ENCODE measurements around the gene MRPL12.
"Not testable (repeated sequence)": the region's sequence is repeated elsewhere in the genome, so short reads cannot be mapped to it uniquely, and the experiment has no call there.

MRPL12 gene

DNA sequence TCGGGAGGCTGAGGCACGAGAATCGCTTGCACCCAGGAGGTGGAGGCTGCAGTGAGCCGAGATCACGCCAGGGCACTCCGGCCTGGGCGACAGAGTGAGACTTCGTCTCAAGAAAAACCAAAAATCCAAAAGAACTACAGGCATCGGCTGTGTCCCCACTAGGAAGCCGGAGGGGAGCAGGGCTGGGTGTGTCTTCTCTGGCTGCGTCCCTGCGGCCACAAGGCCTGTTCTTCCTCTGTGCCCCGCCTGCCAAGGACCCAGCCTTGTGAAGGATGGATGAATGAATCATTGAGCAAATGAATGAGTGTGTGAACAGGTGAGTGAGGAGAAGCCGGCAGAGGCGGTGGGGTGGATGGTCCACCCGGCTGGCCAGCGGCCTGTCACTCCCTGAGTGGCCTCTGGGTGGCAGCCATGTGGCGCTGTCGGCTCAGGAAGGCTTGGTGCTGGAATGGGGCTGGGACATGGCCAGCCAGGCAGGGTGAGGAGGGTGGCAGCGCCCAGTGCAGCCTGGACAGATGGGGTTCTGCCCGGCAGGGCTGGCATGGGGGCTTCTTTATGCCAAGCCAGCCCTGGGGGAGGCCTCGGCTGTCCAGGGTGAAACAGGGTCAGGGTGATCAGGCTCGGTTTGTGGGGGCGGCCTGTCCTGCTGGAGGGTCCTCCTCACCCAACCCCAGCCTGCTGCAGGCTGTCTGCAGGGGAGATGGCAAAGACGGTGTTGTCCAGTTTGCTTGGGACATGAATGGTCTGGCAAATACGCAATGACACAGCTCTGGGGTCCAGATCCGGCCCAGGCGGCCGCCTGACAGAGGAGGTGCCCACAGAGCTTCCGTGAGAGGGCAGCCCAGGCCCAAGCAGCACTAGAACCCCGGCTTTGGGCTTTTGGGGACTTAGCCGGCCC is 30.6 kb downstream of the MRPL12 start:
- Mint-ChIP-seq H3K27ac (no peak overlapping the region), H3K36me3 (no peaks in the 10 kb centered on the region), H3K27me3 (peaks cover 9% of the 10 kb centered on the region), H3K4me1 (ENCODE audit: low read depth) (peaks cover 6% of the 10 kb centered on the region), H3K9me3 (ENCODE audit: low read depth) (no peaks in the 10 kb centered on the region), H3K4me3 (no peak overlapping the region)

DNA sequence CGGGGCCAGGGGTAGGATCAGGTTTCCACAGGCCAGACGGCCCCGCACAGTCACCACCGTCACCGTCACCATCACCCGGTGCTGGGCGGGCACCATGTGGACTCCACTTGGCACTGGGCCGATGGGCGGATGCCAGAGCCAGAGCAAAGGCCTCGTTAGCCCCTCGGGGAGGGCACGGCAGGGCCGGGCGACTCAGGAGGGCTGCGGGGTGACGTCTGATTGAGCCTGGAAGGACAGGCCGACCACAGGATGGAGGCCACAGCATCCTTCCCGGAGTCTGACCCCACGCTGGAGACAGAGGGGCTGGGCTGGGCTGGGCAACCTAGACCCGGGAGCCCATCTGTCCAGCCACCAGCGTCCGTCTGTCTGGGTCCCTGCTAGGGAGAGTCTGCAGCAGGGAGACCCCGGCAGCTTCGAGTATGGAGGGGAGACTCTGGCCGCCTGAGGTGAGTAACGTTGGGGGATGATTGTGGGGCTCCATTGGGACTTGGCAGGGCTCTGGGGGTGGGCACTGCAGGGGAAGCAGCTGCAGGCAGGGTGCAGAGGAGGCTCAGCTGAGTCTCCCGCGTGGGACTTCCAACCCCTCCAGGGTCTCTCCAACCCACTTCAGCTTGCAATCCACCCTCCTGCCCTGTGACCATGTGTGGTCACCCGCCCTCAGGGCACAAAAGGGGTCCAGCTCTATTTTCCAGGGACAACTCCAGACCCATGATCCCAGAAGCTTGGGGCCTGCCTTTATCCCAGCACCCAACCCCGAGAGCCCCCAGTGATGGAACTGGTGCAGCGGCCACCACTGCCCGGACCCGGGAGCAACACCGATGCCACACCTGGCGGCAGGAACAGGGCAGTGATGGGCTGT is 31.5 kb downstream of the MRPL12 start:
- H3K4me1 Mint-ChIP-seq (ENCODE audit: low read depth), result peaks cover 6% of the 10 kb centered on the region
- no peak overlapping the region for H3K27ac Mint-ChIP-seq
- H3K9me3 Mint-ChIP-seq (ENCODE audit: low read depth), result no peaks in the 10 kb centered on the region
- no peaks in the 10 kb centered on the region for H3K36me3 Mint-ChIP-seq
- H3K27me3 Mint-ChIP-seq, result peaks cover 9% of the 10 kb centered on the region
- H3K4me3 Mint-ChIP-seq, result no peak overlapping the region

DNA sequence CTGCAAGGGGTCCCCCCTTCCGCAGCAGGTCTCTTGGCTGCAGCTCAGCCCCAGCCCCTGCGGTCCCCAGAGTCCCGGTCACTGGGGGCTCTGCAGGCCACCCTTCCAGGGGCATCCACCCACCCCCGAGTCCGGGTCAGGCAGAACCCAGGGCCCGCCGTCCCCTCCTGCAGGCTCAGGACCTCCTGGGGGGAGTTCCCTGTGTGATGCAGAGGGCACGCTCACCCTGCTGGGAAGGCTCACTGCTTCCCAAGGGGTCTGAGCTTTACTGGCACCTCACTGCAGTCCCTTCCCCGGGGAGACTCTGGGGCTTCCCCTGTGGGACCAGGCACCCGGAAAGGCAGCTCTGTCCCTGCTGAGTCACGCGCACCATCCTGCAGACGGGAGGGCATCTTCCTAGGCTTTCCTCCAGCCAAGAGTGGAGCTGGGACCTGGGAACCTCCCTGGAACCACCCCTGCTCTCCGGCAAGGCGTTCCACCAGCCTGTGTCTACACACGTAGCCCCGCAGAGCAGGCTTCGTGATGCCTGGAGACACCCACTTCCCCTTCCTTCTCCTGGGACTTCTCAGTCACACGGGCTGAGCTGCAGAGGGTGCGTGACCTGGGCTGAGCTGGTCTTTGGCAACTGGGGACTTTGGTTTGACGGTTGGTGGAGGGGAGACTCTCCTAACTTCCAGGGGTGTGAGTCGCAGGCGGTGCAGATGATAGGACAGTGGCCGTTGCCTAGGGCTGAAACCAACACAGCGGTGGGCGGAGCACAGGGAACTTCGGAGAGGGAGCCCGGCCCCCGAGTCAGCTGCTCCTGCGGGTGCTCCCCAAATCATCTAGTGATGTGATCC is 32.3 kb downstream of the MRPL12 start:
- H3K27ac Mint-ChIP-seq, result no peak overlapping the region
- peak overlapping the region; percentile 12 for H3K4me3 Mint-ChIP-seq
- no peaks in the 10 kb centered on the region for H3K36me3 Mint-ChIP-seq
- peaks cover 6% of the 10 kb centered on the region for H3K4me1 Mint-ChIP-seq (ENCODE audit: low read depth)
- peaks cover 9% of the 10 kb centered on the region for H3K27me3 Mint-ChIP-seq
- no peaks in the 10 kb centered on the region for H3K9me3 Mint-ChIP-seq (ENCODE audit: low read depth)

DNA sequence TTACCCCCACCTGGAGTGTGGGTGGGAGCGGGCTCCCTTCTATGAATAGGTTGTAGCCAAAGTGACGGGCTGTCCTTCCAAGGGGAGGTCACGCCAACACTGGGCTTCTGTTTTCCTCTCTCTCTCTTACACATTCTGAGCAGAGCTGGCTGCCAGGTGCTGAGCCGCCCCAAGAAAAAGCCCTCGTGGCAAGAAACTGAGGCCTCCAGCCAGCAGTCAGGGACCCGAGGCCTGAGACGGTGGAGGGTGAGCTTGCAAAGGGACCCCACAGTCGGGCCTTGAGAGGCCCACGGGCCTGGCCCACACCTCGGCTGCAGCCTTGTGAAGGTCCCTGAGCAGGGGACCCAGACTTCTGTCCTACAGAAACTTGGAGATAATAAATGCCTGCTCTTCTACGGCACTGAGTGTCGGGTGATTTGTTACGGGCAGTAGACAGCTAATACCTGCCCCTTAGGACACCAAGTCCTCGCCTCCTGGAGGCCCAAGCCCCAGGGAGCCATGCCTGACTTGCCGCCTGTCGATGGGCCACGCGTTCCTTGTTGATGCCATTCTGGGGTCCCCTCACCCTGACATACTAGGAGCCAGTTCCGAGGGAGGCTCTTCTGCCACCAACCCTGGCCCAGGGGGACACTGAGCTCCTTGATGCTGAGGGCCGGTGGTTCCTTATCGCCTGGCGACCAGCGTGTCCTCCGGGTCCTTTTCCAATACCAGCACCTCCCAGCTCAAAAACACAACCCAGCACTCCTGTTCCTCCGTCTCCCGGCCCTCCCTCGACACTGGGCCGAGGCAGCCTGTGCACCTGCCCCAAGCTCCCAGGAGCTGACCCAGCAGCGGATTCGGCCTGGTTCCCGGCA is 35.0 kb downstream of the MRPL12 start:
- Mint-ChIP-seq H3K36me3 (no peaks in the 10 kb centered on the region), H3K27ac (no peak overlapping the region), H3K27me3 (peaks cover 4% of the 10 kb centered on the region), H3K9me3 (ENCODE audit: low read depth) (no peaks in the 10 kb centered on the region), H3K4me3 (no peak overlapping the region), H3K4me1 (ENCODE audit: low read depth) (peaks cover 6% of the 10 kb centered on the region)

DNA sequence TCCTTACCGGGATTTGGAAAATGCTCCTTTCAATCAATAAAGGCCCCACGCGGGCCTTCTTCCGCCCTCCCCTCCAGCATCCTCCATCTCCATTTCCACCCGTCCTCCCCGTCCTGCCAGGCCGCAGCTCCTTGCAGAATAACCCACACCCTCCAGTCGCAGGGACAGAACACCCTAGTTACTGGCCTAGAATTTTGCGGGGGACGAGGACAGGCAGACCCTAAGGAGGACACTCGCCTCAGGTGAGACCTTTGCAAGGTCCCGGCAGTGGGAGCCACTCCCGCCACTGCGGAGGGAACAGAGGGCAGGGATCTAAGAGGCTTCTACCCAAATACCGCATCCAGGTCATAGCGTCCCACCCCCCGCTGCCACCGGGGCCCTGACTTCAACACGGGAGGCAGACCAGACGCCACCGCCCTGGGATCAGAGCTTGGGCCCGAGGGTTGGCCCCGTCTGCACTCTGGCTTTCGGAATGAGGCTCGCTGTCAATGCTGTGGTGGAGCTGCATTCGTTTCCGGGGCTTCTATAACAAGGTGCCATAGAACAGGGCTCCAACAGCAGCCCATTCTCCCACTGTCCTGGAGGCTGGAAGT is 35.7 kb downstream of the MRPL12 start:
- Mint-ChIP-seq H3K4me3 (no peak overlapping the region), H3K27ac (no peak overlapping the region), H3K4me1 (ENCODE audit: low read depth) (peaks cover 5% of the 10 kb centered on the region), H3K27me3 (no peaks in the 10 kb centered on the region), H3K36me3 (no peaks in the 10 kb centered on the region), H3K9me3 (ENCODE audit: low read depth) (no peaks in the 10 kb centered on the region)

DNA sequence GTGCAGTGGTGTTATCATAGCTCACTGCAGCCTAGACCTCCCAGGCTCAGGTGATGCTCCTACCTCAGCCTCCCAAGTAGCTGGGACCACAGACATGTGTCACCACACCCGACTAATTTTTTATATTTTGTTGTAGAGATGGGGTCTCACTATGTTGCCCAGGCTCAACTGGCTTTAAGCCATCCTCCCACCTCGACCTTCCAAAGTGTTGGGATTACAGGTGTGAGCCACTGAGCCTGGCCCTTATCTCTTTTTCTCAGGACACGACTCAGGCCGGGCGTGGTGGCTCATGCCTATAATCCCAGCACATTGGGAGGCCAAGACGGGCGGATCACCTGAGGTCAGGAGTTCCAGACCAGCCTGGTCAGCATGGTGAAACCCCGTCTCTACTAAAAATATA is 36.4 kb downstream of the MRPL12 start:
- not testable (repeated sequence) for H3K36me3 Mint-ChIP-seq; H3K27ac Mint-ChIP-seq; H3K4me1 Mint-ChIP-seq (ENCODE audit: low read depth); H3K9me3 Mint-ChIP-seq (ENCODE audit: low read depth); H3K4me3 Mint-ChIP-seq; H3K27me3 Mint-ChIP-seq

DNA sequence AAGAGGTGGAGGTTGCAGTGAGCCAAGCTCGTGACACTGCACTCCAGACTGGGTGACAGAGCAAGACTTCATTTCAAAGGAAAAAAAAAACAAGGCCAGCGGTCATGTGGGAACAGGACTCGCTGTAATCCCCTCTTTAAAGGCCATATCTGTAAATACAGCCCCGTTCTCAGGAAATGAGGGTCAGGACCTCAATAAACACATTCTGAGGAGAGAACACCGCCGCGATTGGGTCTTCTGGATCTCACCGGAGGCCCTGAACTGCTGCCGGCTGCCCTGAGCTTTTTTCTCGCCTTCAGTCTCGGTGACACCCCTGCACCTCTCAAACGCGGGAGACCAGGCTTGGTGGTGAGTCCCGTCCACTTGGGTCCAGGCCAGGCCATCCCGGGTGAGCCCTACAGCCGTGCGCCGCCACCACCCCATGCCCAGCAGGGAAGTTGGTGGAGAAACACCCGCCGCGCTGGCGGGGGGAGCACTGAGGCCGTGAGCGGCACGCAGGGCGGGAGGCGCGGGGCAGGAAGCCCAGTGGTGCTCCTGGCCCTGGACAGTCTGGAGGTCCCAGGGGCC is 37.3 kb downstream of the MRPL12 start:
- peaks cover 4% of the 10 kb centered on the region for H3K4me1 Mint-ChIP-seq (ENCODE audit: low read depth)
- H3K4me3 Mint-ChIP-seq, result no peak overlapping the region
- H3K9me3 Mint-ChIP-seq (ENCODE audit: low read depth), result no peaks in the 10 kb centered on the region
- H3K27me3 Mint-ChIP-seq, result no peaks in the 10 kb centered on the region
- H3K27ac Mint-ChIP-seq, result no peak overlapping the region
- no peaks in the 10 kb centered on the region for H3K36me3 Mint-ChIP-seq

DNA sequence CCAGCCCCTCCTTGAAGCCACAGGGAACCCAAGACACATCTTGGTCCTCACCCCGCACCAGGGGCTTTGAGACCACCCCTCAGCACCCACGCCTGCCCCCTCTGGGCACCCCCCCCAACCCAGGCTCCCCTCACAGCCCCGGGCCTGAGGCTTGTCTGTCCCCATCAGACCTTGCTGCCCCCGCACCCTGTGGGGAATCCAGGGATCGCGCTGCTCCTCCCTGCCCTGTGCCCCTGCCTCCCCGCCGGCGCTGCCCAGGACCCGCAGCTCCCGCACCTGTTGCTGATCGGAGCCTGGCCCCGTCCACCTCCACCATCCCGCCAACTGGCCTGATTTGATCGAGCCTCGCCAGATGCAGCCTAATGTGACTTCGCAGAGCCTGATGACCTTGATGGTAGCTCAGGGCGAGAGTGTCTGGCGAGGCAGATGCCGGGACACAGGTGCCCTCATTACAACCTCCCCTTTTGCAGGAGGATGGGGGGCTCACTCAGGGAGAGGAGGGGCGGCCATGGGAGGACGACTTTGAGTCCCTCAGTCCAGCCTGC is 38.0 kb downstream of the MRPL12 start:
- Mint-ChIP-seq H3K4me1 (ENCODE audit: low read depth) (no peaks in the 10 kb centered on the region), H3K9me3 (ENCODE audit: low read depth) (no peaks in the 10 kb centered on the region), H3K27ac (no peak overlapping the region), H3K27me3 (no peaks in the 10 kb centered on the region), H3K4me3 (no peak overlapping the region), H3K36me3 (no peaks in the 10 kb centered on the region)

DNA sequence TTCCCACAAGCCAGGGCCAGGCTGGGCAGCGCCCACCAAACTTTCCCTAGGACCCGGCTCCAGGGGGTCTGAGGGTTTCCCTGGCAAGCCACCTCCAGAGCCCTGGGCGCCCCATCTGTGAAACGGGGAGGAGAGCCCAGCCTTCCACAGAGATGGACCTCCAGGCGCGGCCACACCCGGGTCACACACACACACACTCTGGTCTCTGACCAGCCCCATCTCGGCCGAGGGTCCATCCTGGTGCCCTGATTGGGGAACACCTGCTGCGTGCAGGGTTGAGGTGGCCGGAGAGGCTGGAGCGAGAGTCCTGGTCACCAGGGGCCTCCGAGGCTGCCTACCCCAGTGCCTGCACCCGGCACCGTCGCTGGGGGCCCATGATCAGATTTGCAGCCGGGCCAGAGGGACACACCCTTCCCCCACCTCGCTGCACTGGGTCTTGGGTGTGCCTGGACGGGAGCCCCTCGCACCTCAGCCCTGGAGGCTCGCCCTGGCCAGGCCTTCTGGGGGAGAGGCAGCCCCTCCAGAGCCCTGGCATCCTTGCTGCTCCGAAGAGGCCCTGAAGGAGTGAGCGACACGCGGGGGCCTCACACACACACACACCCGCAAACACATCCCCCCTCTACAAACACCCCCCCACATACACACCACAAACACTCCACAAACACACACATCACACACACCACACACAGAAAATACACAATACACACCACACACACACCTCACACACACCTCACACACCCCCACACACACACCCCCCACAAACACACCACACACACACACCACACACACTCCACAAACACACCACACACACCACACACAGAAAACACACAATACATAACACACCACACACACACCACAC is 38.7 kb downstream of the MRPL12 start:
- H3K27ac Mint-ChIP-seq, result no peak overlapping the region
- H3K4me1 Mint-ChIP-seq (ENCODE audit: low read depth), result no peaks in the 10 kb centered on the region
- H3K4me3 Mint-ChIP-seq, result no peak overlapping the region
- H3K36me3 Mint-ChIP-seq, result no peaks in the 10 kb centered on the region
- no peaks in the 10 kb centered on the region for H3K27me3 Mint-ChIP-seq
- no peaks in the 10 kb centered on the region for H3K9me3 Mint-ChIP-seq (ENCODE audit: low read depth)

All from activated naive CD8-positive, alpha-beta T cell (primary cell).